SK-N-SH (cell line): Measurements from ENCODE around the gene SART1. TPM values are rescaled to one million over a fixed set of nuclear protein-coding genes. Genes with fewer than 3 reads are reported as not detected.

Source experiments
- CTCF ChIA-PET: fragments of 300-600, 350-600 bp; formaldehyde crosslinking; extraction: SDS; loops from one replicate; lab custom pipeline; 2021; lab: Yijun Ruan, JAX
- POLR2A ChIA-PET: fragments of 350-600 bp; sonication (Branson Sonifier 250); formaldehyde crosslinking; extraction: SDS; loops from one replicate; lab custom pipeline; 2020; ENCODE audit warnings: antibody characterized with exemption, inconsistent platforms; lab: Yijun Ruan, JAX
- DNase-seq: peaks from one replicate; pipeline ENCODE4 v3.0.0; 2012
- H2AFZ ChIP-seq: fragments of 200-600 bp; sonication (generic); 2 replicates; pipeline ENCODE4 v1.8.1; 2016; ENCODE audit warnings: antibody characterized with exemption, mild to moderate bottlenecking, low read depth
- H3F3A ChIP-seq: fragments of 200-600 bp; sonication (generic); replicated peaks from 2 replicates; pipeline ENCODE3; 2016; ENCODE audit warnings: antibody characterized with exemption, mild to moderate bottlenecking; ENCODE audit not compliant: insufficient read depth
- H3K27ac ChIP-seq, 2 experiments: fragments of 200-500 bp in 1 of 2; fragments of 200-600 bp in 1 of 2; sonication (Bioruptor generic) in 1 of 2; sonication (generic), shearing (Covaris generic) in 1 of 2; 2 replicates each; pipeline versions ENCODE4 v1.5.1 to v1.6.1; 2014 to 2016; ENCODE audit warnings: low read depth in 2 of 2, inconsistent platforms in 1 of 2, low read length in 1 of 2, mild to moderate bottlenecking in 1 of 2, mixed read lengths in 1 of 2
- H3K27me3 ChIP-seq: fragments of 200-600 bp; sonication (generic), shearing (Covaris generic); 2 replicates; pipeline ENCODE4 v1.6.1; 2016; ENCODE audit warnings: mixed run types; ENCODE audit not compliant: insufficient read depth
- H3K36me3 ChIP-seq, 2 experiments: fragments of 200-500 bp in 1 of 2; fragments of 200-600 bp in 1 of 2; sonication (Bioruptor generic) in 1 of 2; sonication (generic) in 1 of 2; replicated peaks in 1 of 2; 2 replicates each; pipeline versions ENCODE3 to v1.5.1; 2014 to 2016; ENCODE audit warnings: low read length in 1 of 2, mild to moderate bottlenecking in 1 of 2; ENCODE audit not compliant: insufficient read depth in 2 of 2, control insufficient read depth in 1 of 2
- H3K4me1 ChIP-seq, 2 experiments: fragments of 200-500 bp in 1 of 2; fragments of 200-600 bp in 1 of 2; sonication (Bioruptor generic) in 1 of 2; sonication (generic), shearing (Covaris generic) in 1 of 2; 2 replicates each; pipeline versions ENCODE4 v1.5.1 to v1.6.1; 2014 to 2016; ENCODE audit warnings: low read depth in 1 of 2, low read length in 1 of 2, mixed run types in 1 of 2; ENCODE audit not compliant: insufficient read depth in 2 of 2, control insufficient read depth in 1 of 2
- H3K4me2 ChIP-seq: fragments of 200-600 bp; sonication (generic), shearing (Covaris generic); 2 replicates; pipeline ENCODE4 v1.6.1; 2017; ENCODE audit warnings: mixed run types
- H3K4me3 ChIP-seq, 2 experiments: fragments of 200-500 bp in 1 of 2; fragments of 200-600 bp in 1 of 2; sonication (Bioruptor generic) in 1 of 2; sonication (generic), shearing (Covaris generic) in 1 of 2; 2 replicates each; pipeline versions ENCODE4 v1.5.1 to v1.8.1; 2014 to 2016; ENCODE audit warnings: low read depth in 2 of 2, inconsistent platforms in 1 of 2, low read length in 1 of 2, mild to moderate bottlenecking in 1 of 2, mixed read lengths in 1 of 2, moderate library complexity in 1 of 2
- H3K79me2 ChIP-seq: fragments of 200-600 bp; sonication (generic); 2 replicates; pipeline ENCODE4 v1.8.1; 2017; ENCODE audit warnings: mild to moderate bottlenecking; ENCODE audit not compliant: insufficient read depth
- H3K9ac ChIP-seq: fragments of 200-600 bp; sonication (generic); 2 replicates; pipeline ENCODE4 v1.6.1; 2017; ENCODE audit warnings: mixed run types
- H3K9me2 ChIP-seq: fragments of 200-600 bp; sonication (generic); 2 replicates; pipeline ENCODE4 v1.6.1; 2017; ENCODE audit warnings: mixed run types
- H3K9me3 ChIP-seq: fragments of 200-600 bp; sonication (generic); 2 replicates; pipeline ENCODE4 v1.6.1; 2017; ENCODE audit warnings: mixed run types, mild to moderate bottlenecking, moderate library complexity
- H4K20me1 ChIP-seq: fragments of 200-600 bp; sonication (generic); 2 replicates; pipeline ENCODE4 v1.6.1; 2017; ENCODE audit warnings: mild to moderate bottlenecking, mixed run types; ENCODE audit not compliant: insufficient read depth
- CHD2 ChIP-seq: fragments of 150-350 bp; IDR thresholded peaks from 2 replicates; pipeline ENCODE4 v1.6.1; 2018; ENCODE audit warnings: low read length; ENCODE audit not compliant: partially characterized antibody
- EP300 ChIP-seq, 2 experiments: IDR thresholded peaks; 2 replicates each; pipeline versions ENCODE4 v1.4.0 to v1.6.1; 2012; ENCODE audit warnings: borderline replicate concordance in 1 of 2, low read depth in 1 of 2, low read length in 1 of 2
- EZH2phosphoT487 ChIP-seq: fragments of 200-600 bp; sonication (generic); IDR thresholded peaks from 2 replicates; pipeline ENCODE4 v1.6.1; 2017; ENCODE audit warnings: low read depth, mixed run types, mild to moderate bottlenecking, antibody characterized with exemption, moderate library complexity, borderline replicate concordance
- FOSL2 ChIP-seq: IDR thresholded peaks from 2 replicates; pipeline ENCODE4 v1.4.0; 2012; ENCODE audit warnings: low read depth, mild to moderate bottlenecking, moderate library complexity, borderline replicate concordance
- FOXM1 ChIP-seq: IDR thresholded peaks from 2 replicates; pipeline ENCODE4 v1.4.0; 2012; ENCODE audit warnings: low read depth, mild to moderate bottlenecking
- GABPA ChIP-seq: IDR thresholded peaks from 2 replicates; pipeline ENCODE4 v1.4.0; 2012; ENCODE audit warnings: low read depth, mild to moderate bottlenecking
- GATA2 ChIP-seq: sonication (generic); formaldehyde crosslinking; IDR thresholded peaks from 2 replicates; pipeline ENCODE4 v1.5.0; 2020; ENCODE audit warnings: mild to moderate bottlenecking, missing genetic modification reagents
- JUND ChIP-seq: IDR thresholded peaks from 2 replicates; pipeline ENCODE4 v1.4.0; 2012
- MEF2A ChIP-seq: IDR thresholded peaks from 2 replicates; pipeline ENCODE4 v1.4.0; 2012; ENCODE audit warnings: low read depth, borderline replicate concordance
- POLR2AphosphoS5 ChIP-seq: IDR thresholded peaks from 2 replicates; pipeline ENCODE4 v1.6.1; 2012; ENCODE audit warnings: low read depth, low read length
- RAD21 ChIP-seq: IDR thresholded peaks from 2 replicates; pipeline ENCODE4 v1.6.1; 2012; ENCODE audit warnings: mild to moderate bottlenecking, low read length
- RCOR1 ChIP-seq: fragments of 150-350 bp; IDR thresholded peaks from 2 replicates; pipeline ENCODE4 v1.6.1; 2017; ENCODE audit warnings: antibody characterized with exemption, low read length
- SMC3 ChIP-seq: IDR thresholded peaks from 2 replicates; pipeline ENCODE4 v1.6.1; 2012; ENCODE audit warnings: low read depth, low read length, improper control_type of control experiment
- YY1 ChIP-seq: IDR thresholded peaks from 2 replicates; pipeline ENCODE4 v1.4.0; 2012; ENCODE audit warnings: low read depth, mild to moderate bottlenecking
- WGBS: methylation state at CpG from one replicate; pipeline ENCODE4 v1.1.6; 2017; ENCODE audit warnings: low lambda C conversion rate; 5-methylcytosine and 5-hydroxymethylcytosine counted together
- polyA plus RNA-seq, 3 experiments: library from polyadenylated mRNA; depleted of rRNA; stranded (reverse); fragments of >200 nt; gene quantifications; 2 replicates each; pipeline ENCODE4 v1.2.3, GENCODE V29; 2012
- TF ChIP-seq, protein P1 (sequence below): fragments of 150-350 bp; IDR thresholded peaks from 2 replicates; pipeline ENCODE4 v1.6.1; 2016; ENCODE audit warnings: mild to moderate bottlenecking, low read depth, low read length
- TF ChIP-seq, protein P2 (sequence below): fragments of 150-350 bp; IDR thresholded peaks from 2 replicates; pipeline ENCODE4 v1.6.1; 2017; ENCODE audit warnings: antibody characterized with exemption, low read length, low read depth, borderline replicate concordance
- TF ChIP-seq, protein P3 (sequence below): IDR thresholded peaks from 2 replicates; pipeline ENCODE4 v1.4.0; 2012; ENCODE audit warnings: low read depth, borderline replicate concordance
- TF ChIP-seq, protein P4 (sequence below): fragments of 200-600 bp; sonication (generic); IDR thresholded peaks from 2 replicates; pipeline ENCODE4 v1.6.1; 2017; ENCODE audit warnings: antibody characterized with exemption, mild to moderate bottlenecking, moderate library complexity

The SART1 gene
- polyA plus RNA-seq, 1 of the 3 experiments (the other 2 are of a cell fraction) = 73.6 TPM

DNA sequence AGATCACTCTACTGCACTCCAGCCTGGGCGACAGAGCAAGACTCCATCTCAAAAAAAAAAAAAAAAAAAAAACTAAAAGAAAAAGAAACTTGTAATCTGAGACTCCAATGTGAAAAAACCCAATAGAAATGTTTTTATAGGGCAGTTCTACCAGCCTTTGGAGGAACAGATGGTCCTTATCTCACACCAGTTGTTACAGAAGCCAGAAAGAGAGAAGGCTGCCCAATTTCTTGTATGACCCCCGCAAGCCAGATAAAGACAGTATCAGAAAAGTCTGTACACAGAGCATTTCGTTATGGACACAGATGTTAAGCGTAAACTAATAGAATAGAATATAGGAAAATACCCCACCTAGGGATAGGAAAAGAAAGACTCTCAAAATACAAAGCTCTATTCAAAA lies 27.5 kb upstream of the SART1 start:
- TF ChIP-seq GATA2 (CRISPR knock-in tag) = no peak
- TF ChIP-seq RAD21 = no peak
- no peak for TF ChIP-seq CHD2
- no peak for TF ChIP-seq FOSL2
- no peak for TF ChIP-seq MEF2A
- TF ChIP-seq YY1 = no peak
- no peak for TF ChIP-seq GABPA
- TF ChIP-seq SMC3 = no peak
- TF ChIP-seq JUND = no peak
- TF ChIP-seq EP300 (IDR thresholded peaks at IDR 0.05; ENCODE audit: borderline replicate concordance in 1 of 2, low read depth in 1 of 2, low read length in 1 of 2) = no peak
- TF ChIP-seq, protein P1, sequence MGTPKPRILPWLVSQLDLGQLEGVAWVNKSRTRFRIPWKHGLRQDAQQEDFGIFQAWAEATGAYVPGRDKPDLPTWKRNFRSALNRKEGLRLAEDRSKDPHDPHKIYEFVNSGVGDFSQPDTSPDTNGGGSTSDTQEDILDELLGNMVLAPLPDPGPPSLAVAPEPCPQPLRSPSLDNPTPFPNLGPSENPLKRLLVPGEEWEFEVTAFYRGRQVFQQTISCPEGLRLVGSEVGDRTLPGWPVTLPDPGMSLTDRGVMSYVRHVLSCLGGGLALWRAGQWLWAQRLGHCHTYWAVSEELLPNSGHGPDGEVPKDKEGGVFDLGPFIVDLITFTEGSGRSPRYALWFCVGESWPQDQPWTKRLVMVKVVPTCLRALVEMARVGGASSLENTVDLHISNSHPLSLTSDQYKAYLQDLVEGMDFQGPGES = no peak
- TF ChIP-seq, protein P2, sequence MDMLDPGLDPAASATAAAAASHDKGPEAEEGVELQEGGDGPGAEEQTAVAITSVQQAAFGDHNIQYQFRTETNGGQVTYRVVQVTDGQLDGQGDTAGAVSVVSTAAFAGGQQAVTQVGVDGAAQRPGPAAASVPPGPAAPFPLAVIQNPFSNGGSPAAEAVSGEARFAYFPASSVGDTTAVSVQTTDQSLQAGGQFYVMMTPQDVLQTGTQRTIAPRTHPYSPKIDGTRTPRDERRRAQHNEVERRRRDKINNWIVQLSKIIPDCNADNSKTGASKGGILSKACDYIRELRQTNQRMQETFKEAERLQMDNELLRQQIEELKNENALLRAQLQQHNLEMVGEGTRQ = no peak
- TF ChIP-seq FOXM1 = no peak
- TF ChIP-seq, protein P3, sequence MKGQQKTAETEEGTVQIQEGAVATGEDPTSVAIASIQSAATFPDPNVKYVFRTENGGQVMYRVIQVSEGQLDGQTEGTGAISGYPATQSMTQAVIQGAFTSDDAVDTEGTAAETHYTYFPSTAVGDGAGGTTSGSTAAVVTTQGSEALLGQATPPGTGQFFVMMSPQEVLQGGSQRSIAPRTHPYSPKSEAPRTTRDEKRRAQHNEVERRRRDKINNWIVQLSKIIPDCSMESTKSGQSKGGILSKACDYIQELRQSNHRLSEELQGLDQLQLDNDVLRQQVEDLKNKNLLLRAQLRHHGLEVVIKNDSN = no peak
- no peak for TF ChIP-seq EZH2phosphoT487
- TF ChIP-seq, protein P4, sequence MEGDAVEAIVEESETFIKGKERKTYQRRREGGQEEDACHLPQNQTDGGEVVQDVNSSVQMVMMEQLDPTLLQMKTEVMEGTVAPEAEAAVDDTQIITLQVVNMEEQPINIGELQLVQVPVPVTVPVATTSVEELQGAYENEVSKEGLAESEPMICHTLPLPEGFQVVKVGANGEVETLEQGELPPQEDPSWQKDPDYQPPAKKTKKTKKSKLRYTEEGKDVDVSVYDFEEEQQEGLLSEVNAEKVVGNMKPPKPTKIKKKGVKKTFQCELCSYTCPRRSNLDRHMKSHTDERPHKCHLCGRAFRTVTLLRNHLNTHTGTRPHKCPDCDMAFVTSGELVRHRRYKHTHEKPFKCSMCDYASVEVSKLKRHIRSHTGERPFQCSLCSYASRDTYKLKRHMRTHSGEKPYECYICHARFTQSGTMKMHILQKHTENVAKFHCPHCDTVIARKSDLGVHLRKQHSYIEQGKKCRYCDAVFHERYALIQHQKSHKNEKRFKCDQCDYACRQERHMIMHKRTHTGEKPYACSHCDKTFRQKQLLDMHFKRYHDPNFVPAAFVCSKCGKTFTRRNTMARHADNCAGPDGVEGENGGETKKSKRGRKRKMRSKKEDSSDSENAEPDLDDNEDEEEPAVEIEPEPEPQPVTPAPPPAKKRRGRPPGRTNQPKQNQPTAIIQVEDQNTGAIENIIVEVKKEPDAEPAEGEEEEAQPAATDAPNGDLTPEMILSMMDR = no peak
- TF ChIP-seq POLR2AphosphoS5 = no peak
- no peak for TF ChIP-seq RCOR1
- 0 out of 2 replicates have a peak overlapping the region, but pooled peaks have one; percentile 29 for H2AFZ ChIP-seq
- no peak overlapping the region for H3K4me2 ChIP-seq
- no peaks in the 10 kb centered on the region for H3K9me3 ChIP-seq
- no peak overlapping the region for H3K4me3 ChIP-seq
- H3F3A ChIP-seq = peaks cover 4% of the 10 kb centered on the region
- H3K79me2 ChIP-seq = no peaks in the 10 kb centered on the region
- H3K9ac ChIP-seq = no peak overlapping the region
- 81% methylated on average over 4 of the region's 4 CpGs for WGBS
- no peaks in the 10 kb centered on the region for H3K27me3 ChIP-seq
- ChIA-PET CTCF (interaction anchor here (4.0 kb wide), 1 partner anchor 12 kb away, joined by 22 read pairs; no protein-coding TSS in a partner anchor), POLR2A (no interaction called here)
- peaks cover 0 to 3% of the 10 kb centered on the region in 2 experiments; a peak in 1 of 4 replicates for H3K4me1 ChIP-seq
- no peaks in the 10 kb centered on the region for H4K20me1 ChIP-seq
- H3K36me3 ChIP-seq = no peaks in the 10 kb centered on the region
- DNase-seq = no peak
- no peak overlapping the region for H3K27ac ChIP-seq
- no peaks in the 10 kb centered on the region for H3K9me2 ChIP-seq
